ENCODE measurements around the gene DPPA2. TPM values are rescaled to one million over a fixed set of nuclear protein-coding genes. Genes with fewer than 3 reads are reported as not detected.

The DPPA2 gene
- total and polyA plus RNA-seq, 2 donors from 2014 or later, result 0.19 TPM; not detected in 1

DNA sequence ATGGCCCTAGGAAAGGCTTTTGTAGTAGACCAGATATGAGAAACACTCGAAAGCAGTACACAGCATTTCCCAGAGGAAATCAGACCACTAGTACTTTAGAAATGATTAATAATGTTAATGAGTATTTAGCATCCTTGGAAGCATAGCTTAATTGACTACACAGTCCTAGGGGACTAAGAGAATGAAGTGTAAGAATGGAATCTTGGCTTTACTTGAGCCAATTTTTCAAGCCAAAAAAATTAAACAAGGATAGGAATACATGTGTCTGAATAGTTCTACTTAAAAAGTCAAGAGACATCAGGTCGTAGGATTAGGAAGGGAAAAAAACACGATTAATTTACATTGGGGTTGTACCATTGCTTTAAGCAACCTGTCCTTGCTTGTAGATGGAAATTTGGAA is 38.2 kb downstream of the DPPA2 start:
- DNase-seq, result peak in 2 of 5 donors; percentile 4 to 33
- Histone ChIP-seq H3K27ac (ENCODE audit: low read depth in 2 of 2, low read length in 2 of 2) (no peak overlapping the region), H3K9me3 (ENCODE audit: control insufficient read depth in 2 of 3, insufficient read depth in 1 of 3, low read length in 3 of 3) (no peaks in the 10 kb centered on the region), H3K36me3 (ENCODE audit: control insufficient read depth in 2 of 3, insufficient read depth in 3 of 3, low read length in 3 of 3) (no peaks in the 10 kb centered on the region), H3K4me1 (ENCODE audit: control insufficient read depth in 2 of 3, insufficient read depth in 2 of 3, low read depth in 1 of 3, low read length in 3 of 3) (no peaks in the 10 kb centered on the region), H3K4me3 (ENCODE audit: low read length in 3 of 3) (no peak overlapping the region), H3K27me3 (ENCODE audit: control insufficient read depth, insufficient read depth, low read length) (no peaks in the 10 kb centered on the region), H3K9ac (ENCODE audit: low read length in 3 of 3) (no peak overlapping the region)
- intact Hi-C loops (cut with DNase I), result no loop called here
- TF ChIP-seq, protein P1, sequence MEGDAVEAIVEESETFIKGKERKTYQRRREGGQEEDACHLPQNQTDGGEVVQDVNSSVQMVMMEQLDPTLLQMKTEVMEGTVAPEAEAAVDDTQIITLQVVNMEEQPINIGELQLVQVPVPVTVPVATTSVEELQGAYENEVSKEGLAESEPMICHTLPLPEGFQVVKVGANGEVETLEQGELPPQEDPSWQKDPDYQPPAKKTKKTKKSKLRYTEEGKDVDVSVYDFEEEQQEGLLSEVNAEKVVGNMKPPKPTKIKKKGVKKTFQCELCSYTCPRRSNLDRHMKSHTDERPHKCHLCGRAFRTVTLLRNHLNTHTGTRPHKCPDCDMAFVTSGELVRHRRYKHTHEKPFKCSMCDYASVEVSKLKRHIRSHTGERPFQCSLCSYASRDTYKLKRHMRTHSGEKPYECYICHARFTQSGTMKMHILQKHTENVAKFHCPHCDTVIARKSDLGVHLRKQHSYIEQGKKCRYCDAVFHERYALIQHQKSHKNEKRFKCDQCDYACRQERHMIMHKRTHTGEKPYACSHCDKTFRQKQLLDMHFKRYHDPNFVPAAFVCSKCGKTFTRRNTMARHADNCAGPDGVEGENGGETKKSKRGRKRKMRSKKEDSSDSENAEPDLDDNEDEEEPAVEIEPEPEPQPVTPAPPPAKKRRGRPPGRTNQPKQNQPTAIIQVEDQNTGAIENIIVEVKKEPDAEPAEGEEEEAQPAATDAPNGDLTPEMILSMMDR (IDR thresholded peaks at IDR 0.05; ENCODE audit: borderline replicate concordance, extremely low read depth, insufficient read depth), result no peak
- FAIRE-seq, result no peak

DNA sequence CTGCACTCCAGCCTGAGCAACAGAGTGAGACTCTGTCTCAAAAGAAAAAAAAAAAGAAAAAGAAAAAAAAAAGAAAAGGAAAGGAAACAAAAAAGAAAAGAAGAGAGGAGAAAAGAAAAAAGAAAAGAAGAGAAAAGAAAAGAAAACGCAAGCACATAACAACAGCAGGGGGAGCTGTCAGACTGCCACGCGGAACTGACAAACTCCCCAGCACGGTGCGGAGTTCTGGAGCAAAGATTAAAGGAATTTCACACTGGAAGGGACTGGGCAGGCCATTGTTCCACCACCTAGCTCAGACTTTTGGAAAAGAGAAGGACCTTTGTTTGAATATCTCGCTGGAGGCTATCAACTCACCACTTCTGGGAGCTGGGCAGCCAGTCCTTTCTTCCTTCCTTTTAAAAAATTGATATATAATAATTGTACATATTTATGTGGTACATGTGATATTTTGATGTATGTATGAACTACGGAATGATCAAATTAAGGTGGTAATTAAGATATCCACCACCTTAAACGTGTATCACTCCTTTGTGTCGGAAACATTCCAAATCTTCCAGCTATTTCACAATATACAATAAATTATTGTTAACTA is 40.5 kb downstream of the DPPA2 start:
- DNase-seq (peak in 4 of 5 donors; percentile 55 to 83 (median 68)), FAIRE-seq (peak; percentile 79)
- intact Hi-C loops (cut with DNase I), result no loop called here
- no peaks in the 10 kb centered on the region for H3K36me3 ChIP-seq (ENCODE audit: control insufficient read depth in 2 of 3, insufficient read depth in 3 of 3, low read length in 3 of 3)
- no peaks in the 10 kb centered on the region for H3K27me3 ChIP-seq (ENCODE audit: control insufficient read depth, insufficient read depth, low read length)
- TF ChIP-seq, protein P1 (IDR thresholded peaks at IDR 0.05; ENCODE audit: borderline replicate concordance, extremely low read depth, insufficient read depth), result peak; percentile 73
- H3K4me1 ChIP-seq (ENCODE audit: control insufficient read depth in 2 of 3, insufficient read depth in 2 of 3, low read depth in 1 of 3, low read length in 3 of 3), result no peaks in the 10 kb centered on the region
- no peaks in the 10 kb centered on the region for H3K9me3 ChIP-seq (ENCODE audit: control insufficient read depth in 2 of 3, insufficient read depth in 1 of 3, low read length in 3 of 3)
- H3K4me3 ChIP-seq (ENCODE audit: low read length in 3 of 3), result no peak overlapping the region
- no peak overlapping the region for H3K27ac ChIP-seq (ENCODE audit: low read depth in 2 of 2, low read length in 2 of 2)
- no peak overlapping the region for H3K9ac ChIP-seq (ENCODE audit: low read length in 3 of 3)

DNA sequence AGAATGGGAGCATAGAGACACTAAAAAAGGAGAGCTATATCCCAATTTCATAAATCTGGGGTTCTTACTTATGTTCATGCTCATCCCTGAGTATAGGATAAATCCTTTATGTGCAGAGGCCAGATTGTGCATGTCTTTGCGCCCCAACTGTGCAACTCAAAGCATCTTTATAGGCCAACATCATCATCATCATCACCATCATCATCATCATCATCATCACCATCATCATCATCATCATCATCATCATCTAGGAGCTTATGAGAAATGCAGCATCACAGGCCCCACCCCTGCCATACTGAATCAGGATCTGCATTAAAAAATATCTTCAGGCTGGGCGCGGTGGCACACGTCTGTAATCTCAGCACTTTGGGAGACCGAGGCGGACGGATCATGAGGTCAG is 45.5 kb downstream of the DPPA2 start:
- FAIRE-seq, result no peak
- H3K36me3 ChIP-seq (ENCODE audit: control insufficient read depth in 2 of 3, insufficient read depth in 3 of 3, low read length in 3 of 3), result no peaks in the 10 kb centered on the region

More for the DNA sequence above, 45.5 kb downstream of the DPPA2 start:
- Histone ChIP-seq H3K4me3 (ENCODE audit: low read length in 3 of 3) (no peak overlapping the region), H3K9ac (ENCODE audit: low read length in 3 of 3) (no peak overlapping the region), H3K9me3 (ENCODE audit: control insufficient read depth in 2 of 3, insufficient read depth in 1 of 3, low read length in 3 of 3) (peaks cover 0 to 4% (median 0%) of the 10 kb centered on the region in 3 donors), H3K27me3 (ENCODE audit: control insufficient read depth, insufficient read depth, low read length) (no peaks in the 10 kb centered on the region), H3K27ac (ENCODE audit: low read depth in 2 of 2, low read length in 2 of 2) (no peak overlapping the region), H3K4me1 (ENCODE audit: control insufficient read depth in 2 of 3, insufficient read depth in 2 of 3, low read depth in 1 of 3, low read length in 3 of 3) (no peaks in the 10 kb centered on the region)
- DNase-seq, result no peak
- intact Hi-C loops (cut with DNase I), result no loop called here
- TF ChIP-seq, protein P1 (IDR thresholded peaks at IDR 0.05; ENCODE audit: borderline replicate concordance, extremely low read depth, insufficient read depth), result no peak
